Measurements from ENCODE around the gene HSPG2.

Gene HSPG2

GRCh38 chr1:21774835-21775549 is 162.1 kb downstream of the HSPG2 start:
- in situ Hi-C loops (cut with MboI; ENCODE audit: low sequenced_read_pairs), result no loop called here

- in situ Hi-C loops (cut with MboI; ENCODE audit: low sequenced_read_pairs), result no loop called here
Measured at GRCh38 chr1:21773585-21773984, 163.5 kb downstream of the HSPG2 start.

Data from HL-60/S4 (cell line).